ENCODE results near the gene MCF2L2.
A peak's percentile ranks its signal among the peaks of the same experiment; 100 is the strongest.

MCF2L2 gene

GRCh38 chr3:183324083-183324482, 104.3 kb downstream of the MCF2L2 start:
- no peak for DNase-seq
- no peak for ATAC-seq

- ATAC-seq (no peak), DNase-seq (no peak)
These were observed 109.0 kb downstream of the MCF2L2 start for GRCh38 chr3:183319371-183319770.

GRCh38 chr3:183318877-183319276, 109.5 kb downstream of the MCF2L2 start:
- DNase-seq (no peak), ATAC-seq (no peak)

- no peak for ATAC-seq
These were observed 110.2 kb downstream of the MCF2L2 start for GRCh38 chr3:183317886-183318865.

GRCh38 chr3:183317271-183317670, 111.1 kb downstream of the MCF2L2 start:
- ATAC-seq (no peak), DNase-seq (no peak)

More at GRCh38 chr3:183317886-183318865, 110.2 kb downstream of the MCF2L2 start:
- DNase-seq = no peak

- DNase-seq (no peak), ATAC-seq (no peak)
These were observed 112.7 kb downstream of the MCF2L2 start for GRCh38 chr3:183315739-183316138.

GRCh38 chr3:183313764-183314163, 114.7 kb downstream of the MCF2L2 start:
- no peak for DNase-seq
- ATAC-seq = no peak

GRCh38 chr3:183313351-183313750, 115.1 kb downstream of the MCF2L2 start:
- ATAC-seq (no peak), DNase-seq (no peak)

GRCh38 chr3:183312433-183312832, 116.0 kb downstream of the MCF2L2 start:
- no peak for DNase-seq
- ATAC-seq = no peak

GRCh38 chr3:183310936-183311335, 117.5 kb downstream of the MCF2L2 start:
- DNase-seq (no peak), ATAC-seq (no peak)

GRCh38 chr3:183309276-183309675, 119.1 kb downstream of the MCF2L2 start:
- ATAC-seq = no peak
- no peak for DNase-seq

GRCh38 chr3:183308751-183309150, 119.7 kb downstream of the MCF2L2 start:
- ATAC-seq = no peak
- DNase-seq = no peak

- DNase-seq (no peak), ATAC-seq (no peak)
These were observed 120.7 kb downstream of the MCF2L2 start for GRCh38 chr3:183307749-183308148.

GRCh38 chr3:183306798-183307671, 121.4 kb downstream of the MCF2L2 start:
- DNase-seq = peak; percentile 65
- ATAC-seq = peak; percentile 96

- no peak for ATAC-seq
- DNase-seq = no peak
These were observed 124.7 kb downstream of the MCF2L2 start for GRCh38 chr3:183303690-183304089.

GRCh38 chr3:183301937-183302580, 126.4 kb downstream of the MCF2L2 start:
- no peak for DNase-seq
- no peak for ATAC-seq

GRCh38 chr3:183300996-183301562, 127.3 kb downstream of the MCF2L2 start:
- no peak for DNase-seq
- no peak for ATAC-seq

- DNase-seq = no peak
- no peak for ATAC-seq
These were observed 128.4 kb downstream of the MCF2L2 start for GRCh38 chr3:183299976-183300375.

- no peak for DNase-seq
- ATAC-seq = peak; percentile 47
These were observed 129.7 kb downstream of the MCF2L2 start for GRCh38 chr3:183298701-183299153.

- no peak for DNase-seq
- no peak for ATAC-seq
These were observed 131.5 kb downstream of the MCF2L2 start for GRCh38 chr3:183296944-183297343.

- no peak for DNase-seq
These were observed 133.2 kb downstream of the MCF2L2 start for GRCh38 chr3:183295211-183295610.

GRCh38 chr3:183293966-183294365, 134.5 kb downstream of the MCF2L2 start:
- ATAC-seq (no peak), DNase-seq (no peak)

More at GRCh38 chr3:183295211-183295610, 133.2 kb downstream of the MCF2L2 start:
- no peak for ATAC-seq
